GM19324 (cell line): ENCODE data around the gene OGFOD3.
"Not testable (repeated sequence)": the region's sequence is repeated elsewhere in the genome, so short reads cannot be mapped to it uniquely, and the experiment has no call there.

Experiments used
- ATAC-seq: cut with Tn5 transposase; IDR thresholded peaks from one replicate; pipeline ENCODE4 v1.9.1; 2021; ENCODE audit warnings: mild to moderate bottlenecking, moderate library complexity; ENCODE audit not compliant: unreplicated experiment, low FRiP score

OGFOD3 gene

GRCh38 chr17:82390860-82391435 lies 27.4 kb downstream of the OGFOD3 start:
- no peak for ATAC-seq

- ATAC-seq: no peak
Measured at GRCh38 chr17:82390015-82390859, 28.1 kb downstream of the OGFOD3 start.

- no peak for ATAC-seq
Measured at GRCh38 chr17:82389379-82389778, 29.0 kb downstream of the OGFOD3 start.

- ATAC-seq: no peak
Measured at GRCh38 chr17:82388922-82389283, 29.5 kb downstream of the OGFOD3 start.

- no peak for ATAC-seq
Measured at GRCh38 chr17:82388223-82388921, 30.0 kb downstream of the OGFOD3 start.

- no peak for ATAC-seq
Measured at GRCh38 chr17:82387705-82388106, 30.7 kb downstream of the OGFOD3 start.

- no peak for ATAC-seq
Measured at GRCh38 chr17:82386881-82387704, 31.3 kb downstream of the OGFOD3 start.

- ATAC-seq: no peak
Measured at GRCh38 chr17:82386255-82386831, 32.0 kb downstream of the OGFOD3 start.

GRCh38 chr17:82385559-82386254 lies 32.7 kb downstream of the OGFOD3 start:
- ATAC-seq: no peak

- ATAC-seq: no peak
Measured at GRCh38 chr17:82384730-82385481, 33.5 kb downstream of the OGFOD3 start.

GRCh38 chr17:82384051-82384729 lies 34.2 kb downstream of the OGFOD3 start:
- no peak for ATAC-seq

- ATAC-seq: no peak
Measured at GRCh38 chr17:82383411-82383810, 35.0 kb downstream of the OGFOD3 start.

GRCh38 chr17:82382933-82383255 lies 35.5 kb downstream of the OGFOD3 start:
- ATAC-seq: no peak

- not testable (repeated sequence) for ATAC-seq
Measured at GRCh38 chr17:82382220-82382932, 36.0 kb downstream of the OGFOD3 start.

GRCh38 chr17:82381703-82382009 lies 36.7 kb downstream of the OGFOD3 start:
- not testable (repeated sequence) for ATAC-seq

- ATAC-seq: no peak
Measured at GRCh38 chr17:82380860-82381702, 37.3 kb downstream of the OGFOD3 start.

GRCh38 chr17:82378741-82379021 lies 39.7 kb downstream of the OGFOD3 start:
- no peak for ATAC-seq
